ENCODE results near the gene MCUR1. TPM values are rescaled to one million over a fixed set of nuclear protein-coding genes. Genes with fewer than 3 reads are reported as not detected.

The MCUR1 gene
- total and polyA plus RNA-seq, 4 donors, result 8.0 to 42.1 (median 20.6) TPM

DNA sequence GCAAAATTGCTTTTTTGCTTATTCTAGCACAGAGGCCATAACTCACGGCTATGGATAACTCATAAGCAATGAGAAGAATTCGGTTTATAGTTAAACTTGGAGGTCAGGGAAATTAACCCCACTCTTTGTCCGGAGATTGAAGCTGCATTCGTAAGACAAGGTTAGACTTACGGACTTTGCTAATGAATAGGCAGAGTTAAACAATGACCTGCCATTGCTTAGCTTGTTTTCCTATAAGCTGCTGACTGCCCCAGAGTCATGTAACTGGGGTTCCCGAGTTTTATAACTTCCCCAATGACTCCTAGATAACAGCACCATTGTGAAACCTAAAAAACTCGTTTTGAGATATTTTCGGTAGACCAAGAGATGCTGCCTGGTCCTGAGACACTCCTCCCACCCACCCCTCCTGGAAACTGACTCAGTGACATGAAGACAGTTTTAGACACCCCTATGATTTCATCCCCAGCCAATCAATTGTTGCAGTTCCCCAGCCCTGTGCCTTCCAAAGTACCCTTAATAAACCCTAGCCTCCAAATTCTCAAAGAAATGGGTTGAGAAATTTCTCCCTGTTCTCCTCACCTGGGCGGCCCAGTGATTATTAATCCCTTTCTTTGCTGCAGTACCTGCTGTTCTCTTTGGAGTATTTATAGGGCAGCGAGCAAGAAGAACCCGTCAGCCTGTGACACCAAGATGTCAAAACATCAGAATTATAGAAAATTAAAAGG, 33.1 kb upstream of the MCUR1 start:
- ATAC-seq (ENCODE audit: insufficient read depth, low FRiP score) (no peak), DNase-seq (no peak)
- Histone ChIP-seq H3K9me3 (ENCODE audit: control insufficient read depth in 4 of 4, insufficient read depth in 3 of 4, low read length in 3 of 4) (no peaks in the 10 kb centered on the region), H3K4me3 (no peak overlapping the region), H3K4me1 (ENCODE audit: control insufficient read depth in 5 of 5, insufficient read depth in 5 of 5, low read length in 5 of 5) (peaks cover 0 to 9% (median 0%) of the 10 kb centered on the region in 5 donors), H3K36me3 (ENCODE audit: control insufficient read depth in 4 of 4, insufficient read depth in 4 of 4, low read length in 4 of 4) (no peaks in the 10 kb centered on the region), H3K27ac (ENCODE audit: low read depth in 1 of 2, low read length in 1 of 2) (no peak overlapping the region), H3K27me3 (ENCODE audit: control insufficient read depth in 3 of 3, insufficient read depth in 3 of 3, low read length in 2 of 3) (no peaks in the 10 kb centered on the region), H3K9ac (ENCODE audit: insufficient read depth in 1 of 2, low read length in 2 of 2) (no peak overlapping the region)
- 71 to 87% methylated on average over 11 of the region's 11 CpGs for WGBS, 2 donors
- TF ChIP-seq, protein P1, sequence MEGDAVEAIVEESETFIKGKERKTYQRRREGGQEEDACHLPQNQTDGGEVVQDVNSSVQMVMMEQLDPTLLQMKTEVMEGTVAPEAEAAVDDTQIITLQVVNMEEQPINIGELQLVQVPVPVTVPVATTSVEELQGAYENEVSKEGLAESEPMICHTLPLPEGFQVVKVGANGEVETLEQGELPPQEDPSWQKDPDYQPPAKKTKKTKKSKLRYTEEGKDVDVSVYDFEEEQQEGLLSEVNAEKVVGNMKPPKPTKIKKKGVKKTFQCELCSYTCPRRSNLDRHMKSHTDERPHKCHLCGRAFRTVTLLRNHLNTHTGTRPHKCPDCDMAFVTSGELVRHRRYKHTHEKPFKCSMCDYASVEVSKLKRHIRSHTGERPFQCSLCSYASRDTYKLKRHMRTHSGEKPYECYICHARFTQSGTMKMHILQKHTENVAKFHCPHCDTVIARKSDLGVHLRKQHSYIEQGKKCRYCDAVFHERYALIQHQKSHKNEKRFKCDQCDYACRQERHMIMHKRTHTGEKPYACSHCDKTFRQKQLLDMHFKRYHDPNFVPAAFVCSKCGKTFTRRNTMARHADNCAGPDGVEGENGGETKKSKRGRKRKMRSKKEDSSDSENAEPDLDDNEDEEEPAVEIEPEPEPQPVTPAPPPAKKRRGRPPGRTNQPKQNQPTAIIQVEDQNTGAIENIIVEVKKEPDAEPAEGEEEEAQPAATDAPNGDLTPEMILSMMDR (IDR thresholded peaks at IDR 0.05; ENCODE audit: control extremely low read depth, extremely low read depth), result no peak

DNA sequence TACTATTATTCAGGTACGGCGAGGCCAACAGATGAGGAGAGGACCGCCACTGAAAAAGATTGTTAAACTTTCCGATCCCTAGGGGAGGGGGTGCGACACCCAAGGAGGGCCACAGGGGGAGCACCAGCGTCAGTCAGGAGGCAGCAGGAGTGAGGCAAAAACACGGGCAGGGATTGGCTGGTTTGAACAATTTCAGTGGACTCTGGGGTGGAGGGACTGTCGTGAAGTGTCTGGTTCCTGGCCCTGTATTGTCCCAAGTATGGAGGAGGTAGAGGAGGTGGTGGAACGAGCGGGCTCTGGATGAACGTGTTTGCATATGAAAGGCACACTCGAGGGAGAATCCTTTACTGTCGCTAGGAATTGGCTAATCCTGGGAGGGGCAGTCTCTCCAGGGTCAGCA, 32.5 kb upstream of the MCUR1 start:
- Histone ChIP-seq H3K4me3 (no peak overlapping the region), H3K36me3 (ENCODE audit: control insufficient read depth in 4 of 4, insufficient read depth in 4 of 4, low read length in 4 of 4) (no peaks in the 10 kb centered on the region), H3K27me3 (ENCODE audit: control insufficient read depth in 3 of 3, insufficient read depth in 3 of 3, low read length in 2 of 3) (no peaks in the 10 kb centered on the region), H3K27ac (ENCODE audit: low read depth in 1 of 2, low read length in 1 of 2) (no peak overlapping the region), H3K4me1 (ENCODE audit: control insufficient read depth in 5 of 5, insufficient read depth in 5 of 5, low read length in 5 of 5) (peaks cover 0 to 9% (median 0%) of the 10 kb centered on the region in 5 donors), H3K9ac (ENCODE audit: insufficient read depth in 1 of 2, low read length in 2 of 2) (no peak overlapping the region), H3K9me3 (ENCODE audit: control insufficient read depth in 4 of 4, insufficient read depth in 3 of 4, low read length in 3 of 4) (no peaks in the 10 kb centered on the region)
- DNase-seq (no peak), ATAC-seq (ENCODE audit: insufficient read depth, low FRiP score) (no peak)
- TF ChIP-seq, protein P1 (IDR thresholded peaks at IDR 0.05; ENCODE audit: control extremely low read depth, extremely low read depth), result no peak
- 79 to 85% methylated on average over 13 of the region's 13 CpGs for WGBS, 2 donors

DNA sequence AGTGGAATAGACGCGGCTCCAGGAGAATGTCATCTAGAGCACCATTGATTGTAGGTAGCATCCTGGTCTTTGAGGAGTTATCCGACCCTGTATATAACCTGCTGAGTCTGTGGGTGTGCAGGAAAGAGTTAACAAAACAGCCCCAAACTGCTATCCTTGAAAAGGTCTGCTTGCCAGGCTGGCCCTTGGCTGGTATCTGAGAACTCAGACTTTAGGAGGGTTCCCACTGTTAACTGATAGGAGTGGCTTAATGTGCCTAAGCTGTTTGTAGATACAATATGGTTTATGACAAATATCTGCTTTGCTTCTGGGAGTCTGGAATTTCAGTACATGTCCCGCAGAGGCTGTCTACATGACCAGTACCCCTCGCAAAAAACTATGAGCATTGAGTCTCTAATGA, 27.6 kb upstream of the MCUR1 start:
- ATAC-seq (ENCODE audit: insufficient read depth, low FRiP score) (no peak), DNase-seq (no peak)
- Histone ChIP-seq H3K4me3 (no peak overlapping the region), H3K4me1 (ENCODE audit: control insufficient read depth in 5 of 5, insufficient read depth in 5 of 5, low read length in 5 of 5) (peaks cover 0 to 15% (median 0%) of the 10 kb centered on the region in 5 donors), H3K27ac (ENCODE audit: low read depth in 1 of 2, low read length in 1 of 2) (no peak overlapping the region), H3K36me3 (ENCODE audit: control insufficient read depth in 4 of 4, insufficient read depth in 4 of 4, low read length in 4 of 4) (no peaks in the 10 kb centered on the region), H3K9ac (ENCODE audit: insufficient read depth in 1 of 2, low read length in 2 of 2) (no peak overlapping the region), H3K9me3 (ENCODE audit: control insufficient read depth in 4 of 4, insufficient read depth in 3 of 4, low read length in 3 of 4) (no peaks in the 10 kb centered on the region), H3K27me3 (ENCODE audit: control insufficient read depth in 3 of 3, insufficient read depth in 3 of 3, low read length in 2 of 3) (no peaks in the 10 kb centered on the region)
- TF ChIP-seq, protein P1 (IDR thresholded peaks at IDR 0.05; ENCODE audit: control extremely low read depth, extremely low read depth), result no peak
- 88 to 95% methylated on average over 5 of the region's 5 CpGs for WGBS, 2 donors

Measured in lung (tissue), 12 donors.